GM12878 (cell line): Measurements from ENCODE around the gene ARHGAP6. TPM values are rescaled to one million over a fixed set of nuclear protein-coding genes. Genes with fewer than 3 reads are reported as not detected.

ENCODE experiments used
- ATAC-seq: fragments of 200-7000 bp; cut with Tn5 transposase; 3 replicates; pipeline ENCODE4 v1.9.1; 2020; ENCODE audit warnings: mild to moderate bottlenecking, moderate library complexity
- BruUV-seq: library from RNA; stranded (reverse); fragments of 400-500 nt; replicated peaks from 2 replicates; lab custom pipeline; 2021; lab: Mats Ljungman, UMichigan
- CTCF ChIA-PET: fragments of 300-600 bp; sonication (Branson Sonifier 250); formaldehyde crosslinking; extraction: SDS; loops from one replicate; lab custom pipeline; 2021; ENCODE audit warnings: inconsistent platforms; lab: Yijun Ruan, JAX
- POLR2A ChIA-PET: fragments of 350-600 bp; formaldehyde crosslinking; extraction: SDS; loops from one replicate; lab custom pipeline; 2021; ENCODE audit warnings: inconsistent platforms; lab: Charles Lee
- RAD21 ChIA-PET: fragments of 300-600 bp; sonication (Branson Sonifier 250); formaldehyde crosslinking; loops from one replicate; lab custom pipeline; 2023; ENCODE audit warnings: antibody characterized with exemption; ENCODE audit not compliant: unreplicated experiment; lab: Charles Lee
- SMC1A ChIA-PET: fragments of 300-600 bp; sonication (Branson Sonifier 250); formaldehyde crosslinking; loops from one replicate; lab custom pipeline; 2023; ENCODE audit not compliant: unreplicated experiment, uncharacterized antibody; lab: Charles Lee
- DNase-seq: peaks from one replicate; pipeline ENCODE4 v3.0.0-alpha.2; 2011; ENCODE audit warnings: low read depth, low spot score
- FAIRE-seq: peaks from 3 replicates; lab custom pipeline; 2011; peaks lifted over from hg19 to GRCh38; lab: Jason Lieb, UNC
- H2AFZ ChIP-seq: 2 replicates; pipeline ENCODE4 v1.6.0; 2011; ENCODE audit warnings: low read depth, low read length, control low read depth; ENCODE audit not compliant: control insufficient read depth
- H3K27ac ChIP-seq: 2 replicates; pipeline ENCODE4 v1.5.1; 2011; ENCODE audit warnings: control low read depth; ENCODE audit not compliant: control insufficient read depth, insufficient read depth
- H3K27me3 ChIP-seq, 2 experiments: replicated peaks in 1 of 2; 2 replicates each; pipeline versions ENCODE4 v1.6.0 to v1.6.1; 2011; ENCODE audit warnings: low read length in 1 of 2; ENCODE audit not compliant: control insufficient read depth in 2 of 2, insufficient read depth in 2 of 2
- H3K36me3 ChIP-seq, 2 experiments: 2 replicates each; pipeline ENCODE4 v1.5.1; 2011; ENCODE audit warnings: low read length in 1 of 2; ENCODE audit not compliant: control insufficient read depth in 2 of 2, insufficient read depth in 2 of 2
- H3K4me1 ChIP-seq: 2 replicates; pipeline ENCODE4 v1.6.1; 2011; ENCODE audit warnings: mild to moderate bottlenecking, low read length, moderate library complexity, mixed read lengths; ENCODE audit not compliant: control insufficient read depth, insufficient read depth
- H3K4me2 ChIP-seq: 2 replicates; pipeline ENCODE4 v1.6.0; 2011; ENCODE audit warnings: control low read depth; ENCODE audit not compliant: control insufficient read depth, insufficient read depth
- H3K4me3 ChIP-seq: fragments of 200-600 bp; sonication (generic); 2 replicates; pipeline ENCODE4 v1.5.1; 2016
- H3K79me2 ChIP-seq: 2 replicates; pipeline ENCODE4 v1.6.0; 2011; ENCODE audit warnings: low read length; ENCODE audit not compliant: control insufficient read depth, insufficient read depth
- H3K9ac ChIP-seq: 2 replicates; pipeline ENCODE4 v1.8.0; 2011; ENCODE audit warnings: low read length, control low read depth, mixed read lengths; ENCODE audit not compliant: control insufficient read depth, insufficient read depth
- H3K9me3 ChIP-seq: replicated peaks from 3 replicates; pipeline ENCODE4 v1.5.1; 2011; ENCODE audit warnings: mild to moderate bottlenecking, low read length; ENCODE audit not compliant: control insufficient read depth, insufficient read depth
- H4K20me1 ChIP-seq: 2 replicates; pipeline ENCODE4 v1.6.0; 2011; ENCODE audit not compliant: control insufficient read depth, insufficient read depth
- CHD2 ChIP-seq: IDR thresholded peaks from 2 replicates; pipeline ENCODE4 v1.6.1; 2011; ENCODE audit warnings: low read depth, low read length, improper control_type of control experiment, borderline replicate concordance
- ESRRA ChIP-seq: IDR thresholded peaks from 2 replicates; pipeline ENCODE4 v1.6.1; 2012; ENCODE audit warnings: mild to moderate bottlenecking, low read length, improper control_type of control experiment
- MYC ChIP-seq: IDR thresholded peaks from 2 replicates; pipeline ENCODE4 v1.6.1; 2011; ENCODE audit warnings: mild to moderate bottlenecking, low read length, moderate library complexity, inconsistent platforms; ENCODE audit not compliant: insufficient read depth, insufficient replicate concordance, insufficient read length, severe bottlenecking
- NFYB ChIP-seq: IDR thresholded peaks from 2 replicates; pipeline ENCODE4 v1.6.1; 2011; ENCODE audit warnings: low read depth, mild to moderate bottlenecking, low read length, improper control_type of control experiment, moderate library complexity; ENCODE audit not compliant: insufficient read depth
- POLR2A ChIP-seq: IDR thresholded peaks from 2 replicates; pipeline ENCODE4 v1.6.1; 2011; ENCODE audit warnings: low read depth, mild to moderate bottlenecking, low read length
- SMAD1 ChIP-seq: fragments of 450-650 bp; IDR thresholded peaks from 2 replicates; pipeline ENCODE4 v1.6.1; 2018; ENCODE audit warnings: mild to moderate bottlenecking, low read depth; ENCODE audit not compliant: partially characterized antibody
- WGBS: methylation state at CpG from one replicate; pipeline ENCODE4 v1.1.6; 2016; ENCODE audit warnings: low lambda C conversion rate; ENCODE audit not compliant: insufficient replicate concordance, insufficient coverage; ENCODE audit errors: missing lambda C conversion rate; 5-methylcytosine and 5-hydroxymethylcytosine counted together
- in situ Hi-C: fragments of 300-500 bp; cut with MboI; formaldehyde crosslinking; loops from 9 replicates; pipeline ENCODE4 v1.14.3; 2018; ENCODE audit warnings: mixed read lengths
- intact Hi-C: fragments of 100-400 bp; cut with micrococcal nuclease; formaldehyde crosslinking; loops from one replicate; pipeline ENCODE4 v1.14.2; 2022; ENCODE audit not compliant: unreplicated experiment
- polyA plus RNA-seq, 11 experiments: library from polyadenylated mRNA; depleted of rRNA in 4 of 11; unstranded in 6 of 11; stranded (reverse) in 5 of 11; fragments of >200 nt; fragmentation: Nextera tagmentation in 4 of 11; fragmentation: Illumina TruSeq in 1 of 11; extraction: Ambion mirVana in 4 of 11; extraction: Trizol in 1 of 11; gene quantifications; 1 replicate in 1 of 11; 2 replicates in 10 of 11; pipeline versions ENCODE4 v1.2.1 to v1.2.3, GENCODE V29; 2011 to 2016; ENCODE audit warnings: inconsistent platforms in 2 of 11, missing spikeins in 2 of 11, low read depth in 1 of 11
- total RNA-seq, 4 experiments: library from RNA; depleted of rRNA in 3 of 4; stranded (reverse); fragments of >200 nt in 3 of 4; fragmentation: Illumina TruSeq in 1 of 4; extraction: Trizol in 1 of 4; gene quantifications; 2 replicates each; pipeline versions ENCODE4 v1.2.1 to v1.2.3, GENCODE V29; 2013 to 2021
- TF ChIP-seq, protein P1 (sequence below): fragments of 450-650 bp; IDR thresholded peaks from 2 replicates; pipeline ENCODE4 v1.6.1; 2016; ENCODE audit warnings: mild to moderate bottlenecking
- TF ChIP-seq, protein P2 (sequence below): IDR thresholded peaks from 2 replicates; pipeline ENCODE4 v1.6.1; 2011; ENCODE audit warnings: low read depth, mild to moderate bottlenecking, low read length, moderate library complexity, borderline replicate concordance; ENCODE audit errors: extremely low read depth
- TF ChIP-seq, protein P3 (sequence below): fragments of 450-650 bp; formaldehyde crosslinking; IDR thresholded peaks from 2 replicates; pipeline ENCODE4 v1.4.0; 2022; ENCODE audit warnings: mild to moderate bottlenecking, moderate library complexity
- TF ChIP-seq, protein P4 (sequence below): fragments of 450-650 bp; IDR thresholded peaks from 2 replicates; pipeline ENCODE4 v1.6.1; 2017; ENCODE audit warnings: mild to moderate bottlenecking, low read depth, inconsistent platforms; ENCODE audit not compliant: poor library complexity, severe bottlenecking
- TF ChIP-seq, protein P5 (sequence below): fragments of 150-350 bp; IDR thresholded peaks from 2 replicates; pipeline ENCODE4 v1.6.1; 2016; ENCODE audit warnings: low read depth, low read length

The ARHGAP6 gene
- total and polyA plus RNA-seq, 10 of the 15 experiments (the other 5 are each of a cell fraction or from before 2014, with no cell fraction given) = 0.20 to 1.8 (median 0.76) TPM

DNA sequence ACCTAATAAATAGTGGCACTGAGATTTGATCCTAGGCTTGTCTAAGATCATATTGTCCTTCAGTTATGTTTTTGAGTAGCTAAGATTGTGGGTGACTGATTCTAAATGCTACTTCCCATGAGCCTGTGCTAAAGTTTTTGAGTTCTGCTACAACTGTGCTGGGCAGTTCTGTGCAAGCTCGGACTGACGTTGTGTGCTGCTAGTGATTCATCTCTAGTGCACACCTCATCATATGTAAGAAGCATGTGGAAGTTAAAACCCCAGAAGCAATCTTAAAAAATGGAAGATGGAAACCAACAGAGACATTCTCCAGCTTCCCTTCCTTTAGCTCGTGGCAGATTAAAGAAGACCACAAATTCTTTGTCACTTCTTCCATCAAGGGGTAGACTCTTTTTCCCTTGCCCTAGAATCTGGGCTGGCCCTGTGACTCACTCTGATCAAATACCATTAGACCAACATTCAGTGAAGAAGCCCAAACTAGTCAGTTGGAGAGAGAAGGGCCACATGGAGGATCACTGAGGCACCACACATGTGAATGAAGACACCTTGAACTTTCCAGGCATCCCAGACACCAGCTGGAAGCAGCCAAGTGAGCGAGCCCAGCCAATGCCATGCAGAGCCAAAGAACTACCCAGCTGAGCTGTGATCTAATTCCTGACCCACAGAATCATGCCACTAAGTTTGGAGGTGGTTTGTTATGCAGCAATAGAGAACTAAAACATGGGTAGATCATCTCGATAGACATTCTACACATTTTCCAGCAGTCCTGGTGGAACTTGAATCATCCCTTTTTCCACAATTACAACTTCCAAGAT is 16.8 kb downstream of the ARHGAP6 start:
- Histone ChIP-seq H3K27me3 (no peaks in the 10 kb centered on the region), H3K79me2 (no peaks in the 10 kb centered on the region), H3K9me3 (no peaks in the 10 kb centered on the region), H2AFZ (no peak overlapping the region), H3K4me2 (no peak overlapping the region), H3K4me3 (no peak overlapping the region), H3K27ac (no peak overlapping the region), H3K4me1 (no peaks in the 10 kb centered on the region), H4K20me1 (no peaks in the 10 kb centered on the region), H3K36me3 (no peaks in the 10 kb centered on the region), H3K9ac (no peak overlapping the region)
- CTCF ChIA-PET = interaction anchor here (0.6 to 1.6 kb wide), 3 partner anchors 9 to 267 kb away, joined by 3 to 4 read pairs (median 4); no protein-coding TSS in a partner anchor
- POLR2A ChIA-PET = interaction anchor here (0.6 kb wide), 1 partner anchor 110 kb away, joined by 4 read pairs; no protein-coding TSS in a partner anchor
- DNase-seq (no peak), ATAC-seq (peak; percentile 47), FAIRE-seq (no peak)
- BruUV-seq = no TSS peak
- in situ Hi-C loops (no loop called here), intact Hi-C loops (no loop called here)
- 38% methylated on average over 5 of the region's 5 CpGs for WGBS
- SMC1A ChIA-PET = interaction anchor here (0.7 to 2.5 kb wide), 6 partner anchors 12 to 144 kb away, joined by 3 to 10 read pairs (median 4); no protein-coding TSS in a partner anchor
- RAD21 ChIA-PET = interaction anchor here (1.1 kb wide), 1 partner anchor 12 kb away, joined by 3 read pairs; no protein-coding TSS in a partner anchor
- TF ChIP-seq, protein P1, sequence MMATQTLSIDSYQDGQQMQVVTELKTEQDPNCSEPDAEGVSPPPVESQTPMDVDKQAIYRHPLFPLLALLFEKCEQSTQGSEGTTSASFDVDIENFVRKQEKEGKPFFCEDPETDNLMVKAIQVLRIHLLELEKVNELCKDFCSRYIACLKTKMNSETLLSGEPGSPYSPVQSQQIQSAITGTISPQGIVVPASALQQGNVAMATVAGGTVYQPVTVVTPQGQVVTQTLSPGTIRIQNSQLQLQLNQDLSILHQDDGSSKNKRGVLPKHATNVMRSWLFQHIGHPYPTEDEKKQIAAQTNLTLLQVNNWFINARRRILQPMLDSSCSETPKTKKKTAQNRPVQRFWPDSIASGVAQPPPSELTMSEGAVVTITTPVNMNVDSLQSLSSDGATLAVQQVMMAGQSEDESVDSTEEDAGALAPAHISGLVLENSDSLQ = no peak
- TF ChIP-seq MYC (no peak), CHD2 (no peak), ESRRA (no peak), POLR2A (no peak), NFYB (no peak), SMAD1 (no peak)
- TF ChIP-seq, protein P2, sequence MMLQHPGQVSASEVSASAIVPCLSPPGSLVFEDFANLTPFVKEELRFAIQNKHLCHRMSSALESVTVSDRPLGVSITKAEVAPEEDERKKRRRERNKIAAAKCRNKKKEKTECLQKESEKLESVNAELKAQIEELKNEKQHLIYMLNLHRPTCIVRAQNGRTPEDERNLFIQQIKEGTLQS = no peak
- TF ChIP-seq, protein P3, sequence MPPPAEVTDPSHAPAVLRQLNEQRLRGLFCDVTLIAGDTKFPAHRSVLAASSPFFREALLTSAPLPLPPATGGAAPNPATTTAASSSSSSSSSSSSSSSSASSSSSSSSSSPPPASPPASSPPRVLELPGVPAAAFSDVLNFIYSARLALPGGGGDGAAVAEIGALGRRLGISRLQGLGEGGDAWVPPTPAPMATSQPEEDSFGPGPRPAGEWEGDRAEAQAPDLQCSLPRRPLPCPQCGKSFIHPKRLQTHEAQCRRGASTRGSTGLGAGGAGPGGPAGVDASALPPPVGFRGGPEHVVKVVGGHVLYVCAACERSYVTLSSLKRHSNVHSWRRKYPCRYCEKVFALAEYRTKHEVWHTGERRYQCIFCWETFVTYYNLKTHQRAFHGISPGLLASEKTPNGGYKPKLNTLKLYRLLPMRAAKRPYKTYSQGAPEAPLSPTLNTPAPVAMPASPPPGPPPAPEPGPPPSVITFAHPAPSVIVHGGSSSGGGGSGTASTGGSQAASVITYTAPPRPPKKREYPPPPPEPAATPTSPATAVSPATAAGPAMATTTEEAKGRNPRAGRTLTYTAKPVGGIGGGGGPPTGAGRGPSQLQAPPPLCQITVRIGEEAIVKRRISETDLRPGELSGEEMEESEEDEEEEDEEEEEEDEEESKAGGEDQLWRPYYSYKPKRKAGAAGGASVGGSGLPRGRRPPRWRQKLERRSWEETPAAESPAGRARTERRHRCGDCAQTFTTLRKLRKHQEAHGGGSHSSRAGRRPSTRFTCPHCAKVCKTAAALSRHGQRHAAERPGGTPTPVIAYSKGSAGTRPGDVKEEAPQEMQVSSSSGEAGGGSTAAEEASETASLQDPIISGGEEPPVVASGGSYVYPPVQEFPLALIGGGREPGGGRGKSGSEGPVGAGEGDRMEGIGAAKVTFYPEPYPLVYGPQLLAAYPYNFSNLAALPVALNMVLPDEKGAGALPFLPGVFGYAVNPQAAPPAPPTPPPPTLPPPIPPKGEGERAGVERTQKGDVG (CRISPR knock-in tag) = no peak
- TF ChIP-seq, protein P4, sequence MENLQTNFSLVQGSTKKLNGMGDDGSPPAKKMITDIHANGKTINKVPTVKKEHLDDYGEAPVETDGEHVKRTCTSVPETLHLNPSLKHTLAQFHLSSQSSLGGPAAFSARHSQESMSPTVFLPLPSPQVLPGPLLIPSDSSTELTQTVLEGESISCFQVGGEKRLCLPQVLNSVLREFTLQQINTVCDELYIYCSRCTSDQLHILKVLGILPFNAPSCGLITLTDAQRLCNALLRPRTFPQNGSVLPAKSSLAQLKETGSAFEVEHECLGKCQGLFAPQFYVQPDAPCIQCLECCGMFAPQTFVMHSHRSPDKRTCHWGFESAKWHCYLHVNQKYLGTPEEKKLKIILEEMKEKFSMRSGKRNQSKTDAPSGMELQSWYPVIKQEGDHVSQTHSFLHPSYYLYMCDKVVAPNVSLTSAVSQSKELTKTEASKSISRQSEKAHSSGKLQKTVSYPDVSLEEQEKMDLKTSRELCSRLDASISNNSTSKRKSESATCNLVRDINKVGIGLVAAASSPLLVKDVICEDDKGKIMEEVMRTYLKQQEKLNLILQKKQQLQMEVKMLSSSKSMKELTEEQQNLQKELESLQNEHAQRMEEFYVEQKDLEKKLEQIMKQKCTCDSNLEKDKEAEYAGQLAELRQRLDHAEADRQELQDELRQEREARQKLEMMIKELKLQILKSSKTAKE = no peak
- TF ChIP-seq, protein P5, sequence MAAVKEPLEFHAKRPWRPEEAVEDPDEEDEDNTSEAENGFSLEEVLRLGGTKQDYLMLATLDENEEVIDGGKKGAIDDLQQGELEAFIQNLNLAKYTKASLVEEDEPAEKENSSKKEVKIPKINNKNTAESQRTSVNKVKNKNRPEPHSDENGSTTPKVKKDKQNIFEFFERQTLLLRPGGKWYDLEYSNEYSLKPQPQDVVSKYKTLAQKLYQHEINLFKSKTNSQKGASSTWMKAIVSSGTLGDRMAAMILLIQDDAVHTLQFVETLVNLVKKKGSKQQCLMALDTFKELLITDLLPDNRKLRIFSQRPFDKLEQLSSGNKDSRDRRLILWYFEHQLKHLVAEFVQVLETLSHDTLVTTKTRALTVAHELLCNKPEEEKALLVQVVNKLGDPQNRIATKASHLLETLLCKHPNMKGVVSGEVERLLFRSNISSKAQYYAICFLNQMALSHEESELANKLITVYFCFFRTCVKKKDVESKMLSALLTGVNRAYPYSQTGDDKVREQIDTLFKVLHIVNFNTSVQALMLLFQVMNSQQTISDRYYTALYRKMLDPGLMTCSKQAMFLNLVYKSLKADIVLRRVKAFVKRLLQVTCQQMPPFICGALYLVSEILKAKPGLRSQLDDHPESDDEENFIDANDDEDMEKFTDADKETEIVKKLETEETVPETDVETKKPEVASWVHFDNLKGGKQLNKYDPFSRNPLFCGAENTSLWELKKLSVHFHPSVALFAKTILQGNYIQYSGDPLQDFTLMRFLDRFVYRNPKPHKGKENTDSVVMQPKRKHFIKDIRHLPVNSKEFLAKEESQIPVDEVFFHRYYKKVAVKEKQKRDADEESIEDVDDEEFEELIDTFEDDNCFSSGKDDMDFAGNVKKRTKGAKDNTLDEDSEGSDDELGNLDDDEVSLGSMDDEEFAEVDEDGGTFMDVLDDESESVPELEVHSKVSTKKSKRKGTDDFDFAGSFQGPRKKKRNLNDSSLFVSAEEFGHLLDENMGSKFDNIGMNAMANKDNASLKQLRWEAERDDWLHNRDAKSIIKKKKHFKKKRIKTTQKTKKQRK = no peak
